ENCODE results near the gene KCNK10. TPM values are rescaled to one million over a fixed set of nuclear protein-coding genes. Genes with fewer than 3 reads are reported as not detected.

KCNK10 gene
- total RNA-seq, 2 experiments from 2014 or later, result not detected

GRCh38 chr14:88333036-88333435 is 10.0 kb upstream of the KCNK10 start:
- H3K36me3 ChIP-seq (ENCODE audit: insufficient read depth, low read length), result no peaks in the 10 kb centered on the region
- H3K4me3 ChIP-seq (ENCODE audit: low read length), result no peak overlapping the region
- H3K27me3 ChIP-seq (ENCODE audit: control insufficient read depth in 1 of 2, insufficient read depth in 2 of 2, low read length in 2 of 2), result peaks cover 4 to 12% of the 10 kb centered on the region in 2 experiments
- no peaks in the 10 kb centered on the region for H3K4me1 ChIP-seq (ENCODE audit: insufficient read depth, low read length)
- no peaks in the 10 kb centered on the region for H3K9me3 ChIP-seq (ENCODE audit: control insufficient read depth in 1 of 2, insufficient read depth in 1 of 2, low read length in 2 of 2)
- ATAC-seq (ENCODE audit: poor library complexity) (no peak), DNase-seq (no peak)
- no peak for TF ChIP-seq CTCF (IDR thresholded peaks at IDR 0.05)
- H3K27ac ChIP-seq (ENCODE audit: low read depth in 1 of 2, low read length in 2 of 2), result no peak overlapping the region
- H3K4me1 Mint-ChIP-seq (ENCODE audit: low read depth), result no peaks in the 10 kb centered on the region
- no peak overlapping the region for H3K27ac Mint-ChIP-seq
- ChIA-PET CTCF (no interaction called here), POLR2A (no interaction called here)
- no peaks in the 10 kb centered on the region for H3K9me3 Mint-ChIP-seq
- intact Hi-C loops (cut with DNase I, micrococcal nuclease), result no loop called here
- H3K27me3 Mint-ChIP-seq, result peaks cover 89% of the 10 kb centered on the region
- H3K36me3 Mint-ChIP-seq (ENCODE audit: low read depth), result no peaks in the 10 kb centered on the region
- no peak overlapping the region for H3K4me3 Mint-ChIP-seq

GRCh38 chr14:88327497-88327896 is 4.4 kb upstream of the KCNK10 start:
- CTCF ChIA-PET, result no interaction called here
- H3K27ac Mint-ChIP-seq, result no peak overlapping the region
- no peak for TF ChIP-seq CTCF (IDR thresholded peaks at IDR 0.05)

DNA sequence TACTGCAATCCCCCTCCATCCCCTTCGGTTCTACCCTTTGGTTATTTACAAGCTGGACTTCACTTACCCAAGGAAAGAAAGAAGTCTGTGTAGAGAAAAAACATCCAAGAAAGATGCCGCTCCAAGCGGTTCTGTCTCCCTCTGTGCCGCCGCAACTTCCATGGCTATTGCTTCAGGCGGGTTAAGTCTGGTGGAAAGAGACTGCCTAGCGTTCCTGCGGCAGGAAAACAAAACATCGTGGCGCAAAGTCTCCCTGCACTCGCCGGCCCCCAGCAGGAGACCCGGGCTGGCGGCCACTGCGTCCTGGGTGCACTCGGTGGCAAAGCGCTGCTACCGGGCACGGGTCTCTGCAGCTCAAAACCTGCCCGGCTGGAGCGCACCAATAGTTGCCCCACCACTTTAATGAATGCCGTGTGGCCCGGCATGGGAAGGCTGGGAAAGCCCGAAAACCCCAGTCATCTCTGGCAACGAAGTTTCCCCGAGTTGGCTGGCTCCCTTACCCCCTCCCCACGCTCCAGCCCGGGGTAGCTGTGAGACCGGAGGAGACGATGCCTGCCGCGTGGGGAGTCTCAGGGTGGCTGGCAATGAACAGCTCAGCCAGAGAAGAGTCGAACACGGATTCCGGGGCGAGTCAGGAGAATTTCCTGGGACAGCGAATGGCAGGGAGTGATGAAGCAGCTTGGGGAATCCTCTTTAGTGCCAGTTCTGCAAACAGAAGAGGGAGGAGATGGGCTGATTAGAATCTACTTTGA is 3.5 kb upstream of the KCNK10 start:
- Histone ChIP-seq H3K4me3 (ENCODE audit: low read length) (no peak overlapping the region), H3K27ac (ENCODE audit: low read depth in 1 of 2, low read length in 2 of 2) (no peak overlapping the region), H3K27me3 (ENCODE audit: control insufficient read depth in 1 of 2, insufficient read depth in 2 of 2, low read length in 2 of 2) (peaks cover 48 to 55% of the 10 kb centered on the region in 2 experiments), H3K4me1 (ENCODE audit: insufficient read depth, low read length) (peaks cover 4% of the 10 kb centered on the region), H3K9me3 (ENCODE audit: control insufficient read depth in 1 of 2, insufficient read depth in 1 of 2, low read length in 2 of 2) (peaks cover 0 to 5% of the 10 kb centered on the region in 2 experiments), H3K36me3 (ENCODE audit: insufficient read depth, low read length) (no peaks in the 10 kb centered on the region)
- ATAC-seq (ENCODE audit: poor library complexity), result no peak
- Mint-ChIP-seq H3K4me1 (ENCODE audit: low read depth) (no peaks in the 10 kb centered on the region), H3K27ac (no peak overlapping the region), H3K27me3 (peaks cover 73% of the 10 kb centered on the region), H3K36me3 (ENCODE audit: low read depth) (no peaks in the 10 kb centered on the region), H3K4me3 (no peak overlapping the region), H3K9me3 (no peaks in the 10 kb centered on the region)
- TF ChIP-seq CTCF (IDR thresholded peaks at IDR 0.05), result no peak
- DNase-seq, result no peak
- intact Hi-C loops (cut with DNase I, micrococcal nuclease), result no loop called here
- ChIA-PET POLR2A (no interaction called here), CTCF (no interaction called here)

More at GRCh38 chr14:88327497-88327896, 4.4 kb upstream of the KCNK10 start:
- ATAC-seq (ENCODE audit: poor library complexity), result no peak
- H3K36me3 Mint-ChIP-seq (ENCODE audit: low read depth), result no peaks in the 10 kb centered on the region
- H3K9me3 ChIP-seq (ENCODE audit: control insufficient read depth in 1 of 2, insufficient read depth in 1 of 2, low read length in 2 of 2), result peaks cover 0 to 5% of the 10 kb centered on the region in 2 experiments
- H3K27me3 ChIP-seq (ENCODE audit: control insufficient read depth in 1 of 2, insufficient read depth in 2 of 2, low read length in 2 of 2), result peaks cover 39 to 45% of the 10 kb centered on the region in 2 experiments
- POLR2A ChIA-PET, result no interaction called here
- H3K4me1 ChIP-seq (ENCODE audit: insufficient read depth, low read length), result peaks cover 4% of the 10 kb centered on the region
- H3K36me3 ChIP-seq (ENCODE audit: insufficient read depth, low read length), result no peaks in the 10 kb centered on the region
- DNase-seq, result no peak
- intact Hi-C loops (cut with DNase I, micrococcal nuclease), result no loop called here
- H3K4me3 Mint-ChIP-seq, result no peak overlapping the region
- H3K27me3 Mint-ChIP-seq, result peaks cover 80% of the 10 kb centered on the region
- no peak overlapping the region for H3K27ac ChIP-seq (ENCODE audit: low read depth in 1 of 2, low read length in 2 of 2)
- no peak overlapping the region for H3K4me3 ChIP-seq (ENCODE audit: low read length)
- H3K9me3 Mint-ChIP-seq, result no peaks in the 10 kb centered on the region
- H3K4me1 Mint-ChIP-seq (ENCODE audit: low read depth), result no peaks in the 10 kb centered on the region
